Anterior cingulate cortex (tissue), 58 donors: ENCODE results near the gene H1-8.
A peak's percentile ranks its signal among the peaks of the same experiment; 100 is the strongest.
"Not testable (repeated sequence)": the region's sequence is repeated elsewhere in the genome, so short reads cannot be mapped to it uniquely, and the experiment has no call there.

Source experiments
- DNase-seq, 58 donors: peaks; one replicate each; lab custom pipeline; 2025; lab: John Stamatoyannopoulos, UW

The H1-8 gene

GRCh38 chr3:129543156-129543790 lies at the start of gene H1-8:
Gene H1-8, plus strand, starts transcription at chr3:129543175. Its CDS starts 44 bp downstream, at chr3:129543219.
- no peak for DNase-seq

GRCh38 chr3:129493206-129493605 lies 49.8 kb upstream of the H1-8 start:
- no peak for DNase-seq

GRCh38 chr3:129494499-129494898 lies 48.5 kb upstream of the H1-8 start:
- DNase-seq = not testable (repeated sequence)

GRCh38 chr3:129495006-129495639 lies 47.9 kb upstream of the H1-8 start:
- not testable (repeated sequence) for DNase-seq

- DNase-seq = not testable (repeated sequence)
Measured at GRCh38 chr3:129497876-129498275, 45.1 kb upstream of the H1-8 start.

GRCh38 chr3:129498603-129499488 lies 44.1 kb upstream of the H1-8 start:
- not testable (repeated sequence) for DNase-seq

GRCh38 chr3:129499604-129500333 lies 43.2 kb upstream of the H1-8 start:
- DNase-seq = not testable (repeated sequence)

GRCh38 chr3:129500334-129500658 lies 42.7 kb upstream of the H1-8 start:
- DNase-seq = no peak

- DNase-seq = no peak
Measured at GRCh38 chr3:129501630-129502029, 41.3 kb upstream of the H1-8 start.

- DNase-seq = peak in 5 of 58 donors; percentile 15 to 26 (median 21)
Measured at GRCh38 chr3:129502641-129503408, 40.1 kb upstream of the H1-8 start.

GRCh38 chr3:129503471-129504291 lies 39.3 kb upstream of the H1-8 start:
- DNase-seq = peak in 12 of 58 donors; percentile 13 to 66 (median 32)

GRCh38 chr3:129504471-129505100 lies 38.4 kb upstream of the H1-8 start:
- DNase-seq = no peak

- DNase-seq = no peak
Measured at GRCh38 chr3:129505341-129505740, 37.6 kb upstream of the H1-8 start.

- DNase-seq = peak in 12 of 58 donors; percentile 12 to 66 (median 30)
Measured at GRCh38 chr3:129506231-129506742, 36.7 kb upstream of the H1-8 start.

GRCh38 chr3:129507181-129507831 lies 35.7 kb upstream of the H1-8 start:
- DNase-seq = peak in 52 of 58 donors; percentile 16 to 84 (median 58)

- no peak for DNase-seq
Measured at GRCh38 chr3:129512595-129512994, 30.4 kb upstream of the H1-8 start.

- no peak for DNase-seq
Measured at GRCh38 chr3:129513705-129514104, 29.3 kb upstream of the H1-8 start.

GRCh38 chr3:129514110-129514509 lies 28.9 kb upstream of the H1-8 start:
- no peak for DNase-seq
